ENCODE measurements around the gene CASQ1.

DNA sequence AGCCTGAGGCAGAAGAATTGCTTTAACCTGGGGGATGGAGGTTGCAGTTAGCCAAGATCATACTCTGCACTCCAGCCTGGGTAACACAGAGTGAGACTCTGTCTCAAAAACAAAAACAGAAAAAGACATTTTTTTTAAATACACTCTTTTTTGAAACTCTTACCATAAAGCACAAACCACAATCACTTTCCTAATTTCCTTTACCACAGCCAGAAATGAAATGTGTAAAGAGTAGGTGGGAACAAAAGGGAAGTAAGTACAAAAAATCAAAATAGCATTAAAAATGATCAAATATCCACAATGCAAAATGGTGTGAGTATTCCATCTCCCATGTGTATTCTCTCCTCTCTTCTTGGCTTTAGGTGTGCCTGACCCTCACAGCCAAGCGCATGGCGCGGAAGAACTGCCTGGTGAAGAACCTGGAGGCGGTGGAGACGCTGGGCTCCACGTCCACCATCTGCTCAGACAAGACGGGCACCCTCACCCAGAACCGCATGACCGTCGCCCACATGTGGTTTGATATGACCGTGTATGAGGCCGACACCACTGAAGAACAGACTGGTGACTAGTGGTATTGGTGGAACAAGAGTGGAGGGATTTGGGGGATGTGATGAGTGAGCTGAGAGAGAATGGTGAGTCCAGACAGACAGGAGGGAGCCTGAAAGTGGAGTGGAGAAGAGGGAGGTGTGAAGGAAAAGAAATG lies 24.1 kb upstream of the CASQ1 start:
- TF ChIP-seq EP300 (IDR thresholded peaks at IDR 0.05) = no peak
- TF ChIP-seq, protein P1, sequence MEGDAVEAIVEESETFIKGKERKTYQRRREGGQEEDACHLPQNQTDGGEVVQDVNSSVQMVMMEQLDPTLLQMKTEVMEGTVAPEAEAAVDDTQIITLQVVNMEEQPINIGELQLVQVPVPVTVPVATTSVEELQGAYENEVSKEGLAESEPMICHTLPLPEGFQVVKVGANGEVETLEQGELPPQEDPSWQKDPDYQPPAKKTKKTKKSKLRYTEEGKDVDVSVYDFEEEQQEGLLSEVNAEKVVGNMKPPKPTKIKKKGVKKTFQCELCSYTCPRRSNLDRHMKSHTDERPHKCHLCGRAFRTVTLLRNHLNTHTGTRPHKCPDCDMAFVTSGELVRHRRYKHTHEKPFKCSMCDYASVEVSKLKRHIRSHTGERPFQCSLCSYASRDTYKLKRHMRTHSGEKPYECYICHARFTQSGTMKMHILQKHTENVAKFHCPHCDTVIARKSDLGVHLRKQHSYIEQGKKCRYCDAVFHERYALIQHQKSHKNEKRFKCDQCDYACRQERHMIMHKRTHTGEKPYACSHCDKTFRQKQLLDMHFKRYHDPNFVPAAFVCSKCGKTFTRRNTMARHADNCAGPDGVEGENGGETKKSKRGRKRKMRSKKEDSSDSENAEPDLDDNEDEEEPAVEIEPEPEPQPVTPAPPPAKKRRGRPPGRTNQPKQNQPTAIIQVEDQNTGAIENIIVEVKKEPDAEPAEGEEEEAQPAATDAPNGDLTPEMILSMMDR (IDR thresholded peaks at IDR 0.05) = no peak

All from ovary (tissue), 3 donors.